ENCODE measurements around the gene ZSCAN23.

DNA sequence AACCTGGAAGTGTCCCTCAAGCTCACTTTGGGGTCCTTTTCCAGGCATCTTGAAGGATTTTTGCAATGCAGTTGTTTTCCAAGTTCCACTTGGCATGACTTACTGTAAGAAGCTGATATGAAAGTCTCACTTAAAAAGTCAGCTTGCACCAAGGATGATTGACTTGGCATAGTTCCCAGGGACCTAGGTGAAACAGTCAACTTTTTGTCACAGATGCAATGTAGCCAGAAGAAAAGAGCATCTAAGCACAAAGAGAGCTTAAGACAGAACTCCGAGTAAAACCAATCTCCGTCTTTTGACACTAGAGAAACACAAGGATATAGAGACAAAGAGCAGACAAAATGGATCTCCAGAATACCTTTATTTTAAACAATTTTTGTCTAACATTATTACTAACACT, 41.1 kb downstream of the ZSCAN23 start:
- TF ChIP-seq EZH2phosphoT487 (IDR thresholded peaks at IDR 0.05) (no peak), EZH2 (IDR thresholded peaks at IDR 0.05) (no peak)
- TF ChIP-seq, protein P1, sequence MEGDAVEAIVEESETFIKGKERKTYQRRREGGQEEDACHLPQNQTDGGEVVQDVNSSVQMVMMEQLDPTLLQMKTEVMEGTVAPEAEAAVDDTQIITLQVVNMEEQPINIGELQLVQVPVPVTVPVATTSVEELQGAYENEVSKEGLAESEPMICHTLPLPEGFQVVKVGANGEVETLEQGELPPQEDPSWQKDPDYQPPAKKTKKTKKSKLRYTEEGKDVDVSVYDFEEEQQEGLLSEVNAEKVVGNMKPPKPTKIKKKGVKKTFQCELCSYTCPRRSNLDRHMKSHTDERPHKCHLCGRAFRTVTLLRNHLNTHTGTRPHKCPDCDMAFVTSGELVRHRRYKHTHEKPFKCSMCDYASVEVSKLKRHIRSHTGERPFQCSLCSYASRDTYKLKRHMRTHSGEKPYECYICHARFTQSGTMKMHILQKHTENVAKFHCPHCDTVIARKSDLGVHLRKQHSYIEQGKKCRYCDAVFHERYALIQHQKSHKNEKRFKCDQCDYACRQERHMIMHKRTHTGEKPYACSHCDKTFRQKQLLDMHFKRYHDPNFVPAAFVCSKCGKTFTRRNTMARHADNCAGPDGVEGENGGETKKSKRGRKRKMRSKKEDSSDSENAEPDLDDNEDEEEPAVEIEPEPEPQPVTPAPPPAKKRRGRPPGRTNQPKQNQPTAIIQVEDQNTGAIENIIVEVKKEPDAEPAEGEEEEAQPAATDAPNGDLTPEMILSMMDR (IDR thresholded peaks at IDR 0.05) = no peak

Measured in neural progenitor cell (in vitro differentiated cells).